Karpas-422 (cell line): ENCODE measurements around the gene UBE2D3. TPM values are rescaled to one million over a fixed set of nuclear protein-coding genes. Genes with fewer than 3 reads are reported as not detected.
A peak's percentile ranks its signal among the peaks of the same experiment; 100 is the strongest.

Source experiments
- DNase-seq: peaks from one replicate; pipeline ENCODE4 v3.0.0-alpha.2; 2015
- H2AFZ ChIP-seq: fragments of 200-600 bp; sonication (generic); 2 replicates; pipeline ENCODE4 v1.6.1; 2014; ENCODE audit warnings: antibody characterized with exemption, low read length, mixed read lengths
- H3K27ac ChIP-seq: fragments of 200-600 bp; sonication (generic); 2 replicates; pipeline ENCODE4 v1.5.1; 2014; ENCODE audit warnings: mild to moderate bottlenecking, low read length, moderate library complexity
- H3K27me3 ChIP-seq: fragments of 200-600 bp; sonication (generic); 2 replicates; pipeline ENCODE4 v1.6.1; 2014; ENCODE audit warnings: low read length, mixed read lengths
- H3K36me3 ChIP-seq: fragments of 200-600 bp; sonication (generic); 2 replicates; pipeline ENCODE4 v1.6.1; 2014; ENCODE audit warnings: low read length, mixed read lengths; ENCODE audit not compliant: insufficient read depth
- H3K4me1 ChIP-seq: fragments of 200-600 bp; sonication (generic); 2 replicates; pipeline ENCODE4 v1.6.1; 2014; ENCODE audit warnings: mild to moderate bottlenecking, low read length, mixed read lengths
- H3K4me2 ChIP-seq: fragments of 200-600 bp; sonication (generic); 2 replicates; pipeline ENCODE4 v1.6.1; 2014; ENCODE audit warnings: low read length, low read depth, mild to moderate bottlenecking; ENCODE audit not compliant: poor library complexity, severe bottlenecking
- H3K4me3 ChIP-seq: fragments of 200-600 bp; sonication (generic); 2 replicates; pipeline ENCODE4 v1.5.1; 2014; ENCODE audit warnings: mild to moderate bottlenecking, antibody characterized with exemption, low read length, mixed read lengths
- H3K79me2 ChIP-seq: fragments of 200-600 bp; sonication (generic); 2 replicates; pipeline ENCODE4 v1.6.1; 2014; ENCODE audit warnings: mild to moderate bottlenecking, low read length, mixed read lengths
- H3K9ac ChIP-seq: fragments of 200-600 bp; sonication (generic); 2 replicates; pipeline ENCODE4 v1.6.0; 2014; ENCODE audit warnings: low read length
- H3K9me2 ChIP-seq: fragments of 200-600 bp; sonication (generic), shearing (Covaris generic); replicated peaks from 2 replicates; pipeline ENCODE4 v1.6.0; 2014; ENCODE audit warnings: mild to moderate bottlenecking, low read length, moderate library complexity; ENCODE audit not compliant: insufficient read depth
- H3K9me3 ChIP-seq: fragments of 300-700, 200-600 bp; sonication (generic); 2 replicates; pipeline ENCODE4 v1.6.1; 2014; ENCODE audit warnings: low read length, mixed read lengths
- H4K20me1 ChIP-seq: fragments of 200-600 bp; sonication (generic); 2 replicates; pipeline ENCODE4 v1.6.1; 2014; ENCODE audit warnings: mild to moderate bottlenecking, antibody characterized with exemption, low read length, low read depth; ENCODE audit not compliant: insufficient read depth
- total RNA-seq: library from RNA; depleted of rRNA; stranded (reverse); fragments of >200 nt; shearing (Covaris generic); gene quantifications from 2 replicates; pipeline ENCODE4 v1.2.3, GENCODE V29; 2014; ENCODE audit warnings: low replicate concordance

The UBE2D3 gene
- total RNA-seq, 1 experiment from 2014 or later = 538 TPM

GRCh38 chr4:102781570-102781969 is 45.8 kb downstream of the UBE2D3 start:
- Histone ChIP-seq H3K4me1 (no peaks in the 10 kb centered on the region), H3K36me3 (no peaks in the 10 kb centered on the region), H2AFZ (no peak overlapping the region), H3K9me2 (no peaks in the 10 kb centered on the region), H3K27me3 (no peaks in the 10 kb centered on the region), H4K20me1 (no peaks in the 10 kb centered on the region), H3K9ac (no peak overlapping the region), H3K4me3 (no peak overlapping the region), H3K9me3 (no peaks in the 10 kb centered on the region), H3K27ac (no peak overlapping the region), H3K79me2 (no peaks in the 10 kb centered on the region), H3K4me2 (no peak overlapping the region)
- DNase-seq = no peak

- no peak overlapping the region for H3K4me2 ChIP-seq
- H3K9me3 ChIP-seq = no peaks in the 10 kb centered on the region
- H3K79me2 ChIP-seq = no peaks in the 10 kb centered on the region
- H3K27me3 ChIP-seq = no peaks in the 10 kb centered on the region
- no peak overlapping the region for H2AFZ ChIP-seq
- H3K27ac ChIP-seq = no peak overlapping the region
- H3K4me1 ChIP-seq = no peaks in the 10 kb centered on the region
- H4K20me1 ChIP-seq = no peaks in the 10 kb centered on the region
- DNase-seq = no peak
- H3K4me3 ChIP-seq = no peak overlapping the region
- no peaks in the 10 kb centered on the region for H3K9me2 ChIP-seq
- no peaks in the 10 kb centered on the region for H3K36me3 ChIP-seq
- no peak overlapping the region for H3K9ac ChIP-seq
Measured at GRCh38 chr4:102780476-102781144, 46.7 kb downstream of the UBE2D3 start.

DNA sequence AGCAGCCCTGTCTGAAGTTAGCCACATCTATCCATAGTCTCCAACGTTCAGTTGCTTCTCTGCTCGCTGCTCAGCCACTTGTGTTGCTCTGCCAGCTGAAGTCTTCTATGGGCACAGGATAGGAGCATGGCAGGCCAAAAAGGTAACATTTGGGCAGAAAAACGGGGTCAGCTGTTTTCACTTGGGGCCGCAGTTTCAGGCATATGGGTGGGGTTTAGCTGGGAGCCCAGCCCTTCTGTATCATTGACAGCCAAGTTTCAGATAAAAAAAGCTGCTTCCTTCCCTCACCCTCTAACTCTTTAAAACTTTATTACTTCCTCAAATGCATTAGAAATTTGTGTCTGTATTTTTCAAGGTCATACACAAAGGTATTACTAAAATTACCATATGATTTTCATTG is 48.1 kb downstream of the UBE2D3 start:
- no peak for DNase-seq
- H4K20me1 ChIP-seq = no peaks in the 10 kb centered on the region
- H3K36me3 ChIP-seq = no peaks in the 10 kb centered on the region
- no peak overlapping the region for H3K9ac ChIP-seq
- no peaks in the 10 kb centered on the region for H3K79me2 ChIP-seq
- no peak overlapping the region for H3K27ac ChIP-seq
- no peak overlapping the region for H3K4me3 ChIP-seq
- H3K4me2 ChIP-seq = no peak overlapping the region
- no peaks in the 10 kb centered on the region for H3K9me3 ChIP-seq
- H3K9me2 ChIP-seq = no peaks in the 10 kb centered on the region
- H2AFZ ChIP-seq = no peak overlapping the region
- no peaks in the 10 kb centered on the region for H3K4me1 ChIP-seq
- H3K27me3 ChIP-seq = no peaks in the 10 kb centered on the region

- no peak for DNase-seq
- no peaks in the 10 kb centered on the region for H3K27me3 ChIP-seq
- no peak overlapping the region for H3K27ac ChIP-seq
- H3K36me3 ChIP-seq = no peaks in the 10 kb centered on the region
- H3K9ac ChIP-seq = no peak overlapping the region
- H3K79me2 ChIP-seq = no peaks in the 10 kb centered on the region
- H3K4me3 ChIP-seq = no peak overlapping the region
- no peak overlapping the region for H2AFZ ChIP-seq
- H3K9me2 ChIP-seq = no peaks in the 10 kb centered on the region
- no peaks in the 10 kb centered on the region for H3K9me3 ChIP-seq
- no peaks in the 10 kb centered on the region for H4K20me1 ChIP-seq
- H3K4me1 ChIP-seq = no peaks in the 10 kb centered on the region
- H3K4me2 ChIP-seq = no peak overlapping the region
Measured at GRCh38 chr4:102778720-102779119, 48.6 kb downstream of the UBE2D3 start.

GRCh38 chr4:102775805-102776204 is 51.5 kb downstream of the UBE2D3 start:
- Histone ChIP-seq H3K36me3 (no peaks in the 10 kb centered on the region), H3K4me1 (no peaks in the 10 kb centered on the region), H3K9me3 (no peaks in the 10 kb centered on the region), H4K20me1 (no peaks in the 10 kb centered on the region), H3K79me2 (no peaks in the 10 kb centered on the region), H3K4me2 (no peak overlapping the region), H3K27me3 (no peaks in the 10 kb centered on the region), H3K9me2 (no peaks in the 10 kb centered on the region), H3K9ac (no peak overlapping the region), H3K4me3 (no peak overlapping the region), H2AFZ (no peak overlapping the region), H3K27ac (no peak overlapping the region)
- DNase-seq = no peak

- Histone ChIP-seq H3K36me3 (no peaks in the 10 kb centered on the region), H3K4me2 (no peak overlapping the region), H3K27me3 (no peaks in the 10 kb centered on the region), H3K27ac (no peak overlapping the region), H3K9me2 (no peaks in the 10 kb centered on the region), H4K20me1 (no peaks in the 10 kb centered on the region), H3K4me3 (no peak overlapping the region), H3K79me2 (no peaks in the 10 kb centered on the region), H3K9ac (no peak overlapping the region), H3K9me3 (no peaks in the 10 kb centered on the region), H3K4me1 (no peaks in the 10 kb centered on the region), H2AFZ (no peak overlapping the region)
- DNase-seq = no peak
Measured at GRCh38 chr4:102774254-102774653, 53.1 kb downstream of the UBE2D3 start.

GRCh38 chr4:102772738-102773340 is 54.5 kb downstream of the UBE2D3 start:
- Histone ChIP-seq H3K4me1 (no peaks in the 10 kb centered on the region), H3K4me2 (no peak overlapping the region), H2AFZ (no peak overlapping the region), H3K27me3 (no peaks in the 10 kb centered on the region), H3K36me3 (no peaks in the 10 kb centered on the region), H3K4me3 (no peak overlapping the region), H3K9ac (no peak overlapping the region), H4K20me1 (no peaks in the 10 kb centered on the region), H3K9me2 (no peaks in the 10 kb centered on the region), H3K27ac (no peak overlapping the region), H3K9me3 (no peaks in the 10 kb centered on the region), H3K79me2 (no peaks in the 10 kb centered on the region)
- no peak for DNase-seq

- Histone ChIP-seq H3K27me3 (no peaks in the 10 kb centered on the region), H4K20me1 (no peaks in the 10 kb centered on the region), H3K9me2 (no peaks in the 10 kb centered on the region), H2AFZ (no peak overlapping the region), H3K79me2 (peaks cover 6% of the 10 kb centered on the region), H3K9ac (no peak overlapping the region), H3K4me2 (no peak overlapping the region), H3K36me3 (no peaks in the 10 kb centered on the region), H3K27ac (no peak overlapping the region), H3K4me1 (peaks cover 8% of the 10 kb centered on the region), H3K4me3 (no peak overlapping the region), H3K9me3 (no peaks in the 10 kb centered on the region)
- DNase-seq = peak; percentile 33
Measured at GRCh38 chr4:102764901-102765300, 62.5 kb downstream of the UBE2D3 start.
